Lower leg skin (tissue), 4 donors: ENCODE measurements around the gene UQCRQ. TPM values are rescaled to one million over a fixed set of nuclear protein-coding genes. Genes with fewer than 3 reads are reported as not detected.

ENCODE experiments used
- DNase-seq, 2 donors: peaks; one replicate each; pipeline ENCODE4 v3.0.0-alpha.2; 2019; ENCODE audit warnings: low spot score in 2 of 2
- H3K4me3 ChIP-seq: fragments of 200-600 bp; sonication (generic); 2 replicates; pipeline ENCODE4 v1.5.1; 2017; ENCODE audit warnings: mild to moderate bottlenecking, low read depth; ENCODE audit not compliant: poor library complexity, severe bottlenecking
- CTCF ChIP-seq, 3 donors: fragments of 450-650 bp; IDR thresholded peaks; one replicate each; pipeline ENCODE4 v1.5.1; 2016; ENCODE audit warnings: antibody characterized with exemption in 3 of 3, mild to moderate bottlenecking in 3 of 3, moderate library complexity in 2 of 3
- POLR2A ChIP-seq, 2 donors: fragments of 450-650 bp; IDR thresholded peaks; one replicate each; pipeline ENCODE4 v1.6.1; 2016 to 2017; ENCODE audit warnings: antibody characterized with exemption in 2 of 2, mild to moderate bottlenecking in 1 of 2, moderate library complexity in 1 of 2
- WGBS, 2 donors: methylation state at CpG; one replicate each; pipeline ENCODE4 v1.1.5; 2018; 5-methylcytosine and 5-hydroxymethylcytosine counted together
- intact Hi-C: fragments of 100-400 bp; cut with DNase I; formaldehyde crosslinking; loops from one replicate; pipeline ENCODE4 v1.15.0; 2023; ENCODE audit warnings: low total_unique reads
- total RNA-seq, 4 donors: library from RNA; depleted of rRNA; stranded (reverse); fragments of >200 nt; gene quantifications; one replicate each; pipeline ENCODE4 v1.1.0, GENCODE V29; 2016

Gene UQCRQ
- 100 to 1,000 TPM in 2 of 4 donors, 10 to 100 TPM in 2; 56.0 to 122 (median 88.0) TPM for total RNA-seq

GRCh38 chr5:132866342-132867045, at the start of gene UQCRQ, which contains the start of gene GDF9:
Gene UQCRQ (plus strand): TSS chr5:132866642. CDS start chr5:132866882, 240 bp downstream.
Gene GDF9 (minus strand): TSS chr5:132866469. CDS start chr5:132864533, 1,936 bp downstream.
- peak within 1 kb of the TSS; percentile 79 for H3K4me3 ChIP-seq
- no peak for TF ChIP-seq CTCF (IDR thresholded peaks at IDR 0.05)
- peak in 1 of 2 donors; percentile 16 for TF ChIP-seq POLR2A (IDR thresholded peaks at IDR 0.05)
- 0% methylated on average over 36 to 37 of the region's 55 CpGs for WGBS, 2 donors
- peak; percentile 96 to 99 for DNase-seq
- intact Hi-C loops: no loop called here

GRCh38 chr5:132817011-132817410, 49.4 kb upstream of the UQCRQ start:
- intact Hi-C loops: loop anchor here (10.0 kb wide), 2 partner anchors 62 to 292 kb away; no protein-coding TSS in a partner anchor
- 76 to 80% methylated on average over 1 of the region's 1 CpG for WGBS, 2 donors
- no peak for DNase-seq
- TF ChIP-seq POLR2A (IDR thresholded peaks at IDR 0.05) (no peak), CTCF (IDR thresholded peaks at IDR 0.05) (no peak)
- no peak overlapping the region for H3K4me3 ChIP-seq

- TF ChIP-seq CTCF (IDR thresholded peaks at IDR 0.05): no peak
- no peak for TF ChIP-seq POLR2A (IDR thresholded peaks at IDR 0.05)
- WGBS, 2 donors: 28 to 44% methylated on average over 26 of the region's 26 CpGs
- no peak for DNase-seq
- intact Hi-C loops: loop anchor here (10.0 kb wide), 2 partner anchors 65 to 295 kb away; no protein-coding TSS in a partner anchor
- H3K4me3 ChIP-seq: no peak overlapping the region
Measured at GRCh38 chr5:132819468-132819867, 47.0 kb upstream of the UQCRQ start.

GRCh38 chr5:132820162-132820754, 46.2 kb upstream of the UQCRQ start:
- whole genome bisulfite sequencing, 2 donors: 26% methylated on average over 15 of the region's 15 CpGs
- intact Hi-C loops: no loop called here
- H3K4me3 ChIP-seq: no peak overlapping the region
- TF ChIP-seq CTCF (IDR thresholded peaks at IDR 0.05) (peak in 1 of 3 donors; percentile 73), POLR2A (IDR thresholded peaks at IDR 0.05) (no peak)
- peak; percentile 93 to 98 for DNase-seq

- TF ChIP-seq CTCF (IDR thresholded peaks at IDR 0.05): no peak
- TF ChIP-seq POLR2A (IDR thresholded peaks at IDR 0.05): no peak
- intact Hi-C loops: no loop called here
- WGBS, 2 donors: 76 to 89% methylated on average over 3 of the region's 3 CpGs
- no peak overlapping the region for H3K4me3 ChIP-seq
- DNase-seq: no peak
Measured at GRCh38 chr5:132821350-132821749, 45.1 kb upstream of the UQCRQ start.
